Heart left ventricle (tissue), 16 donors: ENCODE results near the gene CDCA4. TPM values are rescaled to one million over a fixed set of nuclear protein-coding genes. Genes with fewer than 3 reads are reported as not detected.
A peak's percentile ranks its signal among the peaks of the same experiment; 100 is the strongest.

Experiments
- ATAC-seq, 4 donors: fragments of 200-7000 bp; cut with Tn5 transposase; one replicate each; pipeline ENCODE4 v1.9.1; 2020 to 2022; ENCODE audit warnings: moderate library complexity in 4 of 4, mild to moderate bottlenecking in 3 of 4, moderate number of reproducible peaks in 1 of 4
- DNase-seq, 5 donors: peaks; one replicate each; pipeline ENCODE4 v3.0.0-alpha.2; 2020
- H3K27ac ChIP-seq, 12 donors: fragments of 200-600 bp; sonication (generic) in 4 of 12; one replicate each; pipeline versions ENCODE4 v1.5.0 to v1.8.0; 2016 to 2022; ENCODE audit warnings: mild to moderate bottlenecking in 2 of 12
- H3K27me3 ChIP-seq, 9 donors: fragments of 200-600 bp; sonication (generic) in 2 of 9; one replicate each; pipeline versions ENCODE4 v1.5.1 to v1.8.0; 2016 to 2022; ENCODE audit warnings: mild to moderate bottlenecking in 3 of 9
- H3K36me3 ChIP-seq, 9 donors: fragments of 200-600 bp; sonication (generic) in 2 of 9; one replicate each; pipeline versions ENCODE4 v1.5.0 to v1.8.0; 2018 to 2022; ENCODE audit warnings: mild to moderate bottlenecking in 2 of 9
- H3K4me1 ChIP-seq, 12 donors: fragments of 200-600 bp; sonication (generic) in 4 of 12; one replicate each; pipeline versions ENCODE4 v1.5.0 to v1.8.0; 2016 to 2022; ENCODE audit warnings: mild to moderate bottlenecking in 3 of 12
- H3K4me3 ChIP-seq, 12 donors: fragments of 200-600 bp; sonication (generic) in 4 of 12; one replicate each; pipeline versions ENCODE4 v1.5.0 to v1.8.0; 2017 to 2022; ENCODE audit warnings: mild to moderate bottlenecking in 9 of 12, moderate library complexity in 4 of 12
- H3K9me3 ChIP-seq, 12 donors: fragments of 200-600 bp; sonication (generic) in 4 of 12; one replicate each; pipeline versions ENCODE4 v1.5.0 to v1.8.0; 2016 to 2022; ENCODE audit warnings: mild to moderate bottlenecking in 1 of 12
- POLR2A ChIP-seq, 2 donors: fragments of 450-650 bp; IDR thresholded peaks; one replicate each; pipeline ENCODE4 v1.6.1; 2017; ENCODE audit warnings: antibody characterized with exemption in 2 of 2, mild to moderate bottlenecking in 2 of 2, moderate library complexity in 2 of 2
- WGBS, 4 donors: extraction: QIAGEN DNeasy Blood & Tissue Kit in 2 of 4; methylation state at CpG; one replicate each; pipeline versions ENCODE4 v1.1.5 to v1.1.7; 2013 to 2018; 5-methylcytosine and 5-hydroxymethylcytosine counted together
- intact Hi-C, 10 donors: fragments of 100-400 bp; cut with DNase I; formaldehyde crosslinking; loops; one replicate each; pipeline versions ENCODE4 v1.11.1 to v1.14.2; 2022
- polyA plus RNA-seq, 2 donors: library from polyadenylated mRNA; stranded (reverse); fragments of 200-250 nt; gene quantifications; one replicate each; pipeline ENCODE4 v1.2.3, GENCODE V29; 2013
- total RNA-seq, 9 donors: library from RNA; depleted of rRNA in 2 of 9; stranded (reverse); fragments of >200 nt in 2 of 9; fragmentation: NEBNext Ultra II Directional in 3 of 9; extraction: Animal tissue kit (Norgen Biotek cat#: 25700) in 3 of 9; gene quantifications; one replicate each; pipeline versions ENCODE4 v1.1.0 to v1.2.4, GENCODE V29; 2016 to 2023
- TF ChIP-seq, protein P1 (sequence below), 12 donors: fragments of 200-600 bp; sonication (generic) in 4 of 12; IDR thresholded peaks; one replicate each; pipeline versions ENCODE4 v1.5.0 to v1.8.0; 2018 to 2022; ENCODE audit warnings: antibody characterized with exemption in 12 of 12, mild to moderate bottlenecking in 5 of 12
- donor health status: ischemic (EF 13 %, LVEDD 7.1; RV severe dilation, severe dysfunction).
- donor health status: healthy with polysubstance abuse.
- donor health status: DM: no; HTN: yes; CAD: no.
- donor health status: DM: no; HTN: no; CAD: no.
- donor health status: ischemic (EF 25% LVEDD 6.9; RV normal size, moderate dysfunction).
- donor health status: ischemic (EF 25% LVEDD 5.7; RV mildly dilated, moderate dysfunction).
- donor health status: healthy.
- donor health status: DM: yes; HTN: yes; CAD: no.
- donor health status: ischemic (EF 35%, LVEDD 5.7; RV mildly dilated, moderate dysfunction).
- donor health status: nonischemic (EF 11% LVEDD 7.7; RV severe dilation, severe dysfunction).
- donor health status: DM: yes; HTN: yes; CAD: no.
- donor health status: PGD.
- donor health status: ischemic (EF 29% LVEDD 5.4; RV normal size, mild dysfunction).
- donor health status: nonischemic (EF 23%, LVEDD 6.1; RV moderate dilation, normal function).

CDCA4 gene
- total and polyA plus RNA-seq, 11 donors: 1.4 to 6.0 (median 2.4) TPM

DNA sequence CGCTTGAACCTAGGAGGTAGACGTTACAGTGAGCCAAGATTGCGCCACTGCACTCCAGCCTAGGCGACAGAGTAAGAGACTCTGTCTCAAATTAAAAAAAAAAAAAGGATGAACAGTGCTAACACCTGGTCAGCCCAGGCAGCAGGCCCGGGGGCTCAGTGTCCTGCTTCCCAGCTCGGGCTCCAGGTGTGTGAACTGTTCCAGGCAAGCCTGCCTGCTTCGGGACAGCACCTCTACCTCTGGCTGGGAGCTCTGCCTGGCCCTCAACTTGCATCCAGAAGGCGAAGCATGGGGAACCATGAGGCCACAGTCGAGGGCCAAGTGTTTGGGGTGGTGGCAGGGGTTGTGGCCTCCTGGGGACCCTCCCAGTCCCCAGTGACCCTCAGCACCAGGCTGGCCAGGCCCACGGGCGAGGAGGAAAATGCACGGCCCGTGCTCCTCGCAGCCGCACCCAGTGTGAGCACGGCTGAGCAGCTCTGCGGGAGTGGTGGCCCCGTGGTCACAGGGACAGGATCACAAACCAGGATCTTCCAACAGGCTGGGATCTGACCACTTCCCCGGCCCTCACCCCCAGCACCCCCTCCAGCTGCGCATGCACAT, 15.5 kb downstream of the CDCA4 start:
- Histone ChIP-seq H3K9me3 (no peaks in the 10 kb centered on the region), H3K4me1 (no peaks in the 10 kb centered on the region), H3K27ac (no peak overlapping the region), H3K36me3 (peaks cover 0 to 28% (median 11%) of the 10 kb centered on the region in 9 donors), H3K4me3 (no peak overlapping the region), H3K27me3 (no peaks in the 10 kb centered on the region)
- WGBS, 4 donors: 87 to 96% (median 91%) methylated on average over 9 to 20 of the region's 20 CpGs
- DNase-seq (no peak), ATAC-seq (peak in 1 of 4 donors; percentile 34)
- intact Hi-C loops: no loop called here
- no peak for TF ChIP-seq POLR2A (IDR thresholded peaks at IDR 0.05)
- TF ChIP-seq, protein P1, sequence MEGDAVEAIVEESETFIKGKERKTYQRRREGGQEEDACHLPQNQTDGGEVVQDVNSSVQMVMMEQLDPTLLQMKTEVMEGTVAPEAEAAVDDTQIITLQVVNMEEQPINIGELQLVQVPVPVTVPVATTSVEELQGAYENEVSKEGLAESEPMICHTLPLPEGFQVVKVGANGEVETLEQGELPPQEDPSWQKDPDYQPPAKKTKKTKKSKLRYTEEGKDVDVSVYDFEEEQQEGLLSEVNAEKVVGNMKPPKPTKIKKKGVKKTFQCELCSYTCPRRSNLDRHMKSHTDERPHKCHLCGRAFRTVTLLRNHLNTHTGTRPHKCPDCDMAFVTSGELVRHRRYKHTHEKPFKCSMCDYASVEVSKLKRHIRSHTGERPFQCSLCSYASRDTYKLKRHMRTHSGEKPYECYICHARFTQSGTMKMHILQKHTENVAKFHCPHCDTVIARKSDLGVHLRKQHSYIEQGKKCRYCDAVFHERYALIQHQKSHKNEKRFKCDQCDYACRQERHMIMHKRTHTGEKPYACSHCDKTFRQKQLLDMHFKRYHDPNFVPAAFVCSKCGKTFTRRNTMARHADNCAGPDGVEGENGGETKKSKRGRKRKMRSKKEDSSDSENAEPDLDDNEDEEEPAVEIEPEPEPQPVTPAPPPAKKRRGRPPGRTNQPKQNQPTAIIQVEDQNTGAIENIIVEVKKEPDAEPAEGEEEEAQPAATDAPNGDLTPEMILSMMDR (IDR thresholded peaks at IDR 0.05): no peak

DNA sequence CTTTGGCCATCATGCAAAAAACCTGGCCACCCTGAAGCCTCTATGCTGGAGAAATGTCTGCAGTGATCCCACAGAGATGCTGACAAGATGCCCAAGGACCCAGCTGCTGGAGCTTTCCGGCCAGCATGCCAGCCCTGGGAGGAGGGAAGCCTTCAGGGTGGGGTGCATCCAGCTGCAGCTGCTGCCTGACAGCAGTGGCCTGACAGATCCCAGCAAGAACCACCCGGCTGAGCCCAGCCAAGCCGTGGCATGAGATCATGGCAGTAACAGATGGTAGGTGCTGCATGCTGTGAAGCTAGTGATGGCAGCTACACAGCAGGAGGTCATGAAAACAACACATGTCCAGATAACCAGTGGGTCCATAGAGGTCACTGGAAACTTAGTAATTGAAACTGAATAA, 21.5 kb downstream of the CDCA4 start:
- TF ChIP-seq, protein P1 (IDR thresholded peaks at IDR 0.05): no peak
- no peak for TF ChIP-seq POLR2A (IDR thresholded peaks at IDR 0.05)
- no peak for ATAC-seq
- intact Hi-C loops: no loop called here
- Histone ChIP-seq H3K4me3 (no peak overlapping the region), H3K9me3 (peaks cover 0 to 4% (median 0%) of the 10 kb centered on the region in 12 donors), H3K27ac (no peak overlapping the region), H3K4me1 (no peaks in the 10 kb centered on the region), H3K27me3 (no peaks in the 10 kb centered on the region), H3K36me3 (peaks cover 0 to 14% (median 0%) of the 10 kb centered on the region in 9 donors)
- WGBS, 4 donors: 89 to 97% (median 92%) methylated on average over 3 of the region's 3 CpGs
- DNase-seq: peak in 2 of 5 donors; percentile 4 to 10

DNA sequence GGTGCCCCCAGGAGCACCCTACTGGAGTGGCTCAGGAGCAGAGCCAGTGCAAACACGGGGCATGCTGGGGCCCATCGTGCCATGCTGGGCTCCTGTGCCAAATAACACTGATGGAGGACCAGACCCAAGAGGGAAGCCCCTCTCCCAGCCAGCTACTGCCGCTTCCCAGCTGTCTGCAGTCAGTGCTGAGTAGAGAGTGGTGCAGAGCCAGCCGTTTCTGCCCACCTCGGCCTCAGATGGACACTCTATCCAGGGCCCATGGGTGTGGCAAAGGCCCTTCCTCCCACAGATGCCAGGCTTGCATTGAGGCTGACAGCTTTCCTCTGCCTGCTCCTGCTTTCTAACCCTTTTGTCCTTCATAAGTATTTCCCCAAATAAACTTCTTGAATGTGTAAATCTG, 22.1 kb downstream of the CDCA4 start:
- 93 to 100% (median 94%) methylated on average over 1 to 5 of the region's 5 CpGs for WGBS, 4 donors

DNA sequence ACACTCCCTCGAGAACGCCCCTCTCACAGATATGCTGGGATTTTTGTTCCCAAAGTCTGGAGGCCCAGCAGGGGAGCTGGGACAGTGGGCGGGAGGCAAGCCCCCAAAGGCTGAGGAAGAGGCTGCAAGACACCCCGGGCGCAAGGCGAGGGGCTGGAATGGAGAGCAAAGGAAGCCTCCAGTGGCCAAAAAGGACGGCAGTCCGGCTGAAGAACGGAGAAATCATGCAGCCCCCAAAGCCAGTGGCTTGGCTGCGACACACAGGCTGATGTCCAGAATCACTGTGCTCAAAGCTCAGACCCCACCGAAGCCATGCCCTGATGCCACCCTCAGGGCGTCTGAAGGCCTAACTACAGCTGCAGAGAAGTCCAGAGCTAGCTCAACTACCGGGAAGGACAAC, 24.4 kb downstream of the CDCA4 start:
- no peak overlapping the region for H3K27ac ChIP-seq
- no peaks in the 10 kb centered on the region for H3K27me3 ChIP-seq
- ATAC-seq (no peak), DNase-seq (no peak)
- intact Hi-C loops: no loop called here
- H3K9me3 ChIP-seq: peaks cover 0 to 4% (median 0%) of the 10 kb centered on the region in 12 donors
- H3K4me3 ChIP-seq: no peak overlapping the region
- no peaks in the 10 kb centered on the region for H3K4me1 ChIP-seq
- peaks cover 0 to 28% (median 0%) of the 10 kb centered on the region in 9 donors for H3K36me3 ChIP-seq
- WGBS, 4 donors: 90 to 95% (median 93%) methylated on average over 13 of the region's 13 CpGs
- TF ChIP-seq POLR2A (IDR thresholded peaks at IDR 0.05): no peak
- TF ChIP-seq, protein P1 (IDR thresholded peaks at IDR 0.05): no peak

More for the DNA sequence above, 22.1 kb downstream of the CDCA4 start:
- no peaks in the 10 kb centered on the region for H3K4me1 ChIP-seq
- no peak overlapping the region for H3K27ac ChIP-seq
- ATAC-seq: peak in 1 of 4 donors; percentile 15
- intact Hi-C loops: no loop called here
- H3K4me3 ChIP-seq: no peak overlapping the region
- TF ChIP-seq POLR2A (IDR thresholded peaks at IDR 0.05): no peak
- TF ChIP-seq, protein P1 (IDR thresholded peaks at IDR 0.05): no peak
- H3K9me3 ChIP-seq: peaks cover 0 to 4% (median 0%) of the 10 kb centered on the region in 12 donors
- H3K27me3 ChIP-seq: no peaks in the 10 kb centered on the region
- peaks cover 0 to 18% (median 0%) of the 10 kb centered on the region in 9 donors for H3K36me3 ChIP-seq
- peak in 2 of 5 donors; percentile 12 to 35 for DNase-seq
